ENCODE measurements around the gene RAB6A.
A peak's percentile ranks its signal among the peaks of the same experiment; 100 is the strongest.

RAB6A gene

GRCh38 chr11:73762732-73763131 lies 1.9 kb upstream of the RAB6A start:
- H3K36me3 ChIP-seq (ENCODE audit: low read depth), result no peaks in the 10 kb centered on the region
- no peak overlapping the region for H3K27ac ChIP-seq (ENCODE audit: poor library complexity, severe bottlenecking)
- no peak overlapping the region for H3K4me3 ChIP-seq (ENCODE audit: severe bottlenecking)
- TF ChIP-seq, protein P1, sequence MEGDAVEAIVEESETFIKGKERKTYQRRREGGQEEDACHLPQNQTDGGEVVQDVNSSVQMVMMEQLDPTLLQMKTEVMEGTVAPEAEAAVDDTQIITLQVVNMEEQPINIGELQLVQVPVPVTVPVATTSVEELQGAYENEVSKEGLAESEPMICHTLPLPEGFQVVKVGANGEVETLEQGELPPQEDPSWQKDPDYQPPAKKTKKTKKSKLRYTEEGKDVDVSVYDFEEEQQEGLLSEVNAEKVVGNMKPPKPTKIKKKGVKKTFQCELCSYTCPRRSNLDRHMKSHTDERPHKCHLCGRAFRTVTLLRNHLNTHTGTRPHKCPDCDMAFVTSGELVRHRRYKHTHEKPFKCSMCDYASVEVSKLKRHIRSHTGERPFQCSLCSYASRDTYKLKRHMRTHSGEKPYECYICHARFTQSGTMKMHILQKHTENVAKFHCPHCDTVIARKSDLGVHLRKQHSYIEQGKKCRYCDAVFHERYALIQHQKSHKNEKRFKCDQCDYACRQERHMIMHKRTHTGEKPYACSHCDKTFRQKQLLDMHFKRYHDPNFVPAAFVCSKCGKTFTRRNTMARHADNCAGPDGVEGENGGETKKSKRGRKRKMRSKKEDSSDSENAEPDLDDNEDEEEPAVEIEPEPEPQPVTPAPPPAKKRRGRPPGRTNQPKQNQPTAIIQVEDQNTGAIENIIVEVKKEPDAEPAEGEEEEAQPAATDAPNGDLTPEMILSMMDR (IDR thresholded peaks at IDR 0.05; ENCODE audit: poor library complexity, severe bottlenecking), result no peak
- peaks cover 15% of the 10 kb centered on the region for H3K4me1 ChIP-seq (ENCODE audit: insufficient read depth, poor library complexity, severe bottlenecking)
- ATAC-seq (ENCODE audit: low read depth) (no peak), DNase-seq (ENCODE audit: low spot score) (no peak)
- H3K9me3 ChIP-seq (ENCODE audit: severe bottlenecking), result no peaks in the 10 kb centered on the region
- no peaks in the 10 kb centered on the region for H3K27me3 ChIP-seq (ENCODE audit: insufficient read depth, poor library complexity, severe bottlenecking)

DNA sequence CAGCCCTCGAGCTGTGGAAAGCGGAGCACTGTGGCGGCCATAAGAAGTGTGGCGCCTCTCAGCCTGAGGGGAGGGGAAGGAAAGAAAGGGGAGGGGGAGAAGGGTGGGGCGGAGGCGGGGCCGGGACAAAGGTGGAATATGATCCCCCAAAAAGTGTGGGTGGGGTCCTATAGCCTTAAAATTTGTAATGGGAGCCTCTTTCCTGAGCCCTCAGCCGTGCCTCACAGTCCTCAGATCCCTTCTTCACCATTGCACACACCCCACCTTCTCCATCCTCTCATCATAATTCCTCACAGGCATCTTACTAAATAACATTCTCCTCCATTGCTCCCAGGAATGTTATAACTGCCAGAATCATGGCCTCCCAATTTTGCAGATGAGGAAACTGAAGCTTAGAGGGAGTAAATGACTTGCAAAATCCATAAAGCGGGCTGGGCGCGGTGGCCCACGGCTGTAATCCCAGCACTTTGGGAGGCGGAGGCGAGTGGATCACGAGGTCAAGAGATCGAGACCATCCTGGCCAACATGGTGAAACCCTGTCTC lies 600 bp upstream of the RAB6A start:
- Histone ChIP-seq H3K36me3 (ENCODE audit: low read depth) (no peaks in the 10 kb centered on the region), H3K4me1 (ENCODE audit: insufficient read depth, poor library complexity, severe bottlenecking) (peaks cover 21% of the 10 kb centered on the region), H3K9me3 (ENCODE audit: severe bottlenecking) (no peaks in the 10 kb centered on the region), H3K4me3 (ENCODE audit: severe bottlenecking) (peak overlapping the region; percentile 85), H3K27me3 (ENCODE audit: insufficient read depth, poor library complexity, severe bottlenecking) (no peaks in the 10 kb centered on the region), H3K27ac (ENCODE audit: poor library complexity, severe bottlenecking) (peak overlapping the region; percentile 79)
- TF ChIP-seq, protein P1 (IDR thresholded peaks at IDR 0.05; ENCODE audit: poor library complexity, severe bottlenecking), result peak; percentile 7
- no peak for DNase-seq (ENCODE audit: low spot score)
- ATAC-seq (ENCODE audit: low read depth), result peak; percentile 3; the same call in 1 of the 3 replicates

DNA sequence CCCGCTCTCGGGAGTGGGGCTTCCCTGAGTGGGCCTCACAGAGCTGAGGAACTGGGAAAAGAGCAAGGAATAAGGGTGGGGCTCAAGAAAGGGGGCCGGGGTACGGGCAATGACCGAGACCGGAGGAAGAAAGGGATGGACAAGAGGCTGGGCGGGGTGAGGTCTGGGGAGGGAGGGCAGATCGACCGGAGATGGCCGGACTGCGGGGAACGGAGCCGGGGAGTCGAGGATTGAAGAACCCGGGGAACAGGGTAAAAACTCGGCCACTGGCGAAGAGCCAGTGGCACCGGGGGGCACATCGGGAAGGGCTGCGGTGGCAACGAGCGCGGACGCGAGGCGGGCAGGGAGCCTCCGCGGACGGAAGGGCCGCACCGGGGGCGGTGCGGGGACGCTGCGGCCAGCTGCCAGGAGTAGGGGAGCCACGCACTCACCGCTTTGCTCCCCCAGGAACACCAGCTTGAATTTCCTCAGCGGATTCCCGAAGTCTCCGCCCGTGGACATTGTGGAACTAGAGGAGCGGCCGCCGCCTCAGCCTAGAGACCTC lies 667 bp downstream of the RAB6A start:
- no peak for DNase-seq (ENCODE audit: low spot score)
- peak overlapping the region; percentile 79 for H3K27ac ChIP-seq (ENCODE audit: poor library complexity, severe bottlenecking)
- H3K36me3 ChIP-seq (ENCODE audit: low read depth), result no peaks in the 10 kb centered on the region
- TF ChIP-seq, protein P1 (IDR thresholded peaks at IDR 0.05; ENCODE audit: poor library complexity, severe bottlenecking), result no peak
- H3K9me3 ChIP-seq (ENCODE audit: severe bottlenecking), result no peaks in the 10 kb centered on the region
- no peaks in the 10 kb centered on the region for H3K27me3 ChIP-seq (ENCODE audit: insufficient read depth, poor library complexity, severe bottlenecking)
- H3K4me3 ChIP-seq (ENCODE audit: severe bottlenecking), result peak overlapping the region; percentile 85
- peak; percentile 19 for ATAC-seq (ENCODE audit: low read depth)
- H3K4me1 ChIP-seq (ENCODE audit: insufficient read depth, poor library complexity, severe bottlenecking), result peaks cover 21% of the 10 kb centered on the region

GRCh38 chr11:73759610-73760134 lies 1.2 kb downstream of the RAB6A start:
- no peaks in the 10 kb centered on the region for H3K36me3 ChIP-seq (ENCODE audit: low read depth)
- TF ChIP-seq, protein P1 (IDR thresholded peaks at IDR 0.05; ENCODE audit: poor library complexity, severe bottlenecking), result no peak
- no peak for DNase-seq (ENCODE audit: low spot score)
- peak overlapping the region; percentile 79 for H3K27ac ChIP-seq (ENCODE audit: poor library complexity, severe bottlenecking)
- peak overlapping the region; percentile 85 for H3K4me3 ChIP-seq (ENCODE audit: severe bottlenecking)
- peaks cover 21% of the 10 kb centered on the region for H3K4me1 ChIP-seq (ENCODE audit: insufficient read depth, poor library complexity, severe bottlenecking)
- no peaks in the 10 kb centered on the region for H3K27me3 ChIP-seq (ENCODE audit: insufficient read depth, poor library complexity, severe bottlenecking)
- H3K9me3 ChIP-seq (ENCODE audit: severe bottlenecking), result no peaks in the 10 kb centered on the region
- ATAC-seq (ENCODE audit: low read depth), result no peak; the same call in 2 of the 3 replicates

GRCh38 chr11:73758451-73758850 lies 2.4 kb downstream of the RAB6A start:
- Histone ChIP-seq H3K4me3 (ENCODE audit: severe bottlenecking) (peak overlapping the region; percentile 85), H3K27ac (ENCODE audit: poor library complexity, severe bottlenecking) (peak overlapping the region; percentile 79), H3K9me3 (ENCODE audit: severe bottlenecking) (no peaks in the 10 kb centered on the region), H3K36me3 (ENCODE audit: low read depth) (no peaks in the 10 kb centered on the region), H3K27me3 (ENCODE audit: insufficient read depth, poor library complexity, severe bottlenecking) (no peaks in the 10 kb centered on the region), H3K4me1 (ENCODE audit: insufficient read depth, poor library complexity, severe bottlenecking) (peaks cover 21% of the 10 kb centered on the region)
- TF ChIP-seq, protein P1 (IDR thresholded peaks at IDR 0.05; ENCODE audit: poor library complexity, severe bottlenecking), result no peak
- ATAC-seq (ENCODE audit: low read depth) (no peak), DNase-seq (ENCODE audit: low spot score) (no peak)
